Kidney glomerular epithelial cell (primary cell): ENCODE measurements around the gene EML2.
"Not testable (repeated sequence)": the region's sequence is repeated elsewhere in the genome, so short reads cannot be mapped to it uniquely, and the experiment has no call there.

Source experiments
- DNase-seq: peaks from one replicate; lab custom pipeline; 2025; lab: John Stamatoyannopoulos, UW

EML2 gene

GRCh38 chr19:45638930-45639729, at the start of gene EML2:
EML2 (minus strand) TSS chr19:45639397; CDS start chr19:45639376, 21 bp downstream.
- no peak for DNase-seq

- DNase-seq: no peak
Observed at GRCh38 chr19:45687599-45687998, 48.4 kb upstream of the EML2 start.

- DNase-seq: not testable (repeated sequence)
Observed at GRCh38 chr19:45685045-45685444, 45.8 kb upstream of the EML2 start.

- no peak for DNase-seq
Observed at GRCh38 chr19:45682908-45683307, 43.7 kb upstream of the EML2 start.

GRCh38 chr19:45682117-45682516, 42.9 kb upstream of the EML2 start:
- no peak for DNase-seq

GRCh38 chr19:45681391-45682015, 42.3 kb upstream of the EML2 start:
- DNase-seq: peak; percentile 81

- peak; percentile 84 for DNase-seq
Observed at GRCh38 chr19:45677351-45678230, 38.4 kb upstream of the EML2 start.

- no peak for DNase-seq
Observed at GRCh38 chr19:45676851-45677263, 37.7 kb upstream of the EML2 start.

GRCh38 chr19:45674946-45675345, 35.7 kb upstream of the EML2 start:
- no peak for DNase-seq

- peak; percentile 72 for DNase-seq
Observed at GRCh38 chr19:45670670-45671453, 31.7 kb upstream of the EML2 start.

GRCh38 chr19:45668342-45668871, 29.2 kb upstream of the EML2 start:
- DNase-seq: no peak

- peak; percentile 25 for DNase-seq
Observed at GRCh38 chr19:45667620-45668341, 28.6 kb upstream of the EML2 start, which contains the start of gene GIPR. GIPR (plus strand) TSS chr19:45668221; CDS start chr19:45669521, 1,300 bp downstream.

- no peak for DNase-seq
Observed at GRCh38 chr19:45664575-45664974, 25.4 kb upstream of the EML2 start.

GRCh38 chr19:45663800-45664199, 24.6 kb upstream of the EML2 start:
- DNase-seq: no peak

GRCh38 chr19:45660636-45661035, 21.4 kb upstream of the EML2 start:
- no peak for DNase-seq

GRCh38 chr19:45659096-45659729, 20.0 kb upstream of the EML2 start:
- DNase-seq: no peak

GRCh38 chr19:45657520-45658167, 18.4 kb upstream of the EML2 start:
- no peak for DNase-seq

GRCh38 chr19:45655073-45655472, 15.9 kb upstream of the EML2 start:
- no peak for DNase-seq

GRCh38 chr19:45653634-45654033, 14.4 kb upstream of the EML2 start:
- DNase-seq: no peak

- DNase-seq: no peak
Observed at GRCh38 chr19:45650722-45651121, 11.5 kb upstream of the EML2 start.
